ENCODE data around the gene CPED1. TPM values are rescaled to one million over a fixed set of nuclear protein-coding genes. Genes with fewer than 3 reads are reported as not detected.

CPED1 gene
- total and polyA plus RNA-seq, 7 donors, result 1.2 to 120 (median 79.6) TPM

GRCh38 chr7:121139427-121139826 is 150.9 kb downstream of the CPED1 start:
- no peak for DNase-seq
- H3K4me3 ChIP-seq, result no peak overlapping the region
- no peaks in the 10 kb centered on the region for H3K27me3 ChIP-seq
- WGBS, 2 donors, result 93 to 95% methylated on average over 3 of the region's 3 CpGs
- no peaks in the 10 kb centered on the region for H3K4me1 ChIP-seq
- H3K36me3 ChIP-seq, result peaks cover 0 to 60% (median 3%) of the 10 kb centered on the region in 4 donors
- H3K9me3 ChIP-seq, result no peaks in the 10 kb centered on the region
- intact Hi-C loops (cut with DNase I), result no loop called here
- no peak for TF ChIP-seq EP300 (IDR thresholded peaks at IDR 0.05)
- no peak for TF ChIP-seq POLR2A (IDR thresholded peaks at IDR 0.05)
- no peak for TF ChIP-seq CTCF (IDR thresholded peaks at IDR 0.05)
- TF ChIP-seq POLR2AphosphoS5 (IDR thresholded peaks at IDR 0.05), result no peak
- no peak overlapping the region for H3K27ac ChIP-seq

- Histone ChIP-seq H3K27me3 (no peaks in the 10 kb centered on the region), H3K36me3 (peaks cover 0 to 55% (median 3%) of the 10 kb centered on the region in 4 donors), H3K9me3 (no peaks in the 10 kb centered on the region), H3K4me1 (no peaks in the 10 kb centered on the region), H3K27ac (no peak overlapping the region), H3K4me3 (no peak overlapping the region)
- WGBS, 2 donors, result 64 to 82% methylated on average over 1 of the region's 1 CpG
- DNase-seq, result no peak
- TF ChIP-seq EP300 (IDR thresholded peaks at IDR 0.05) (no peak), POLR2A (IDR thresholded peaks at IDR 0.05) (no peak), CTCF (IDR thresholded peaks at IDR 0.05) (no peak)
- intact Hi-C loops (cut with DNase I), result no loop called here
Observed at GRCh38 chr7:121140790-121141189, 152.3 kb downstream of the CPED1 start.

GRCh38 chr7:121151774-121152221 is 163.3 kb downstream of the CPED1 start:
- Histone ChIP-seq H3K4me1 (peaks cover 0 to 6% (median 2%) of the 10 kb centered on the region in 4 donors), H3K9me3 (no peaks in the 10 kb centered on the region), H3K27ac (no peak overlapping the region), H3K27me3 (no peaks in the 10 kb centered on the region), H3K36me3 (peaks cover 0 to 19% (median 2%) of the 10 kb centered on the region in 4 donors), H3K4me3 (no peak overlapping the region)
- intact Hi-C loops (cut with DNase I), result no loop called here
- TF ChIP-seq CTCF (IDR thresholded peaks at IDR 0.05) (no peak), EP300 (IDR thresholded peaks at IDR 0.05) (no peak), POLR2AphosphoS5 (IDR thresholded peaks at IDR 0.05) (no peak), POLR2A (IDR thresholded peaks at IDR 0.05) (no peak)
- WGBS, 2 donors, result 80 to 82% methylated on average over 2 of the region's 2 CpGs
- no peak for DNase-seq

GRCh38 chr7:121153411-121153810 is 164.9 kb downstream of the CPED1 start:
- DNase-seq, result no peak
- no peak overlapping the region for H3K4me3 ChIP-seq
- H3K27me3 ChIP-seq, result no peaks in the 10 kb centered on the region
- peaks cover 0 to 19% (median 2%) of the 10 kb centered on the region in 4 donors for H3K36me3 ChIP-seq
- TF ChIP-seq POLR2A (IDR thresholded peaks at IDR 0.05), result no peak
- no peak for TF ChIP-seq EP300 (IDR thresholded peaks at IDR 0.05)
- TF ChIP-seq POLR2AphosphoS5 (IDR thresholded peaks at IDR 0.05), result no peak
- no peak for TF ChIP-seq CTCF (IDR thresholded peaks at IDR 0.05)
- no peak overlapping the region for H3K27ac ChIP-seq
- peaks cover 0 to 6% (median 2%) of the 10 kb centered on the region in 4 donors for H3K4me1 ChIP-seq
- 92 to 97% methylated on average over 1 of the region's 1 CpG for WGBS, 2 donors
- intact Hi-C loops (cut with DNase I), result no loop called here
- no peaks in the 10 kb centered on the region for H3K9me3 ChIP-seq

GRCh38 chr7:121153995-121154394 is 165.5 kb downstream of the CPED1 start:
- H3K9me3 ChIP-seq, result no peaks in the 10 kb centered on the region
- no peak overlapping the region for H3K27ac ChIP-seq
- peaks cover 0 to 6% (median 2%) of the 10 kb centered on the region in 4 donors for H3K4me1 ChIP-seq
- no peak overlapping the region for H3K4me3 ChIP-seq
- no peak for DNase-seq
- no peaks in the 10 kb centered on the region for H3K27me3 ChIP-seq
- intact Hi-C loops (cut with DNase I), result no loop called here
- WGBS, 2 donors, result 97 to 98% methylated on average over 1 of the region's 1 CpG
- no peak for TF ChIP-seq POLR2A (IDR thresholded peaks at IDR 0.05)
- TF ChIP-seq POLR2AphosphoS5 (IDR thresholded peaks at IDR 0.05), result no peak
- no peak for TF ChIP-seq EP300 (IDR thresholded peaks at IDR 0.05)
- TF ChIP-seq CTCF (IDR thresholded peaks at IDR 0.05), result no peak
- H3K36me3 ChIP-seq, result peaks cover 0 to 15% (median 1%) of the 10 kb centered on the region in 4 donors
